Peyer's patch (tissue), 4 donors: ENCODE measurements around the gene MAP7D3.

ENCODE experiments used
- CTCF ChIP-seq, 6 experiments: fragments of 450-650 bp in 4 of 6; fragments of 200-600 bp in 2 of 6; sonication (generic) in 1 of 6; IDR thresholded peaks; one replicate each; pipeline ENCODE4 v1.5.1; 2017 to 2019; ENCODE audit warnings: antibody characterized with exemption in 6 of 6, mild to moderate bottlenecking in 3 of 6, moderate library complexity in 1 of 6
- POLR2A ChIP-seq, 2 donors: fragments of 450-650 bp; IDR thresholded peaks; one replicate each; pipeline ENCODE4 v1.5.1; 2017; ENCODE audit warnings: antibody characterized with exemption in 2 of 2, mild to moderate bottlenecking in 2 of 2, moderate library complexity in 2 of 2

- no peak for TF ChIP-seq CTCF (IDR thresholded peaks at IDR 0.05)
- peak in 1 of 2 donors; percentile 15 for TF ChIP-seq POLR2A (IDR thresholded peaks at IDR 0.05)
These were observed at the start of gene MAP7D3 for GRCh38 chrX:136251041-136251991.
